NCI-H345 treated with DMSO at 0.1 percent for 48 hours (cell line): ENCODE results near the gene RPL36.
"Not testable (repeated sequence)": the region's sequence is repeated elsewhere in the genome, so short reads cannot be mapped to it uniquely, and the experiment has no call there.

Source experiments
- DNase-seq: peaks from one replicate; lab custom pipeline; 2025; ENCODE audit not compliant: unreplicated experiment; lab: John Stamatoyannopoulos, UW

RPL36 gene

DNA sequence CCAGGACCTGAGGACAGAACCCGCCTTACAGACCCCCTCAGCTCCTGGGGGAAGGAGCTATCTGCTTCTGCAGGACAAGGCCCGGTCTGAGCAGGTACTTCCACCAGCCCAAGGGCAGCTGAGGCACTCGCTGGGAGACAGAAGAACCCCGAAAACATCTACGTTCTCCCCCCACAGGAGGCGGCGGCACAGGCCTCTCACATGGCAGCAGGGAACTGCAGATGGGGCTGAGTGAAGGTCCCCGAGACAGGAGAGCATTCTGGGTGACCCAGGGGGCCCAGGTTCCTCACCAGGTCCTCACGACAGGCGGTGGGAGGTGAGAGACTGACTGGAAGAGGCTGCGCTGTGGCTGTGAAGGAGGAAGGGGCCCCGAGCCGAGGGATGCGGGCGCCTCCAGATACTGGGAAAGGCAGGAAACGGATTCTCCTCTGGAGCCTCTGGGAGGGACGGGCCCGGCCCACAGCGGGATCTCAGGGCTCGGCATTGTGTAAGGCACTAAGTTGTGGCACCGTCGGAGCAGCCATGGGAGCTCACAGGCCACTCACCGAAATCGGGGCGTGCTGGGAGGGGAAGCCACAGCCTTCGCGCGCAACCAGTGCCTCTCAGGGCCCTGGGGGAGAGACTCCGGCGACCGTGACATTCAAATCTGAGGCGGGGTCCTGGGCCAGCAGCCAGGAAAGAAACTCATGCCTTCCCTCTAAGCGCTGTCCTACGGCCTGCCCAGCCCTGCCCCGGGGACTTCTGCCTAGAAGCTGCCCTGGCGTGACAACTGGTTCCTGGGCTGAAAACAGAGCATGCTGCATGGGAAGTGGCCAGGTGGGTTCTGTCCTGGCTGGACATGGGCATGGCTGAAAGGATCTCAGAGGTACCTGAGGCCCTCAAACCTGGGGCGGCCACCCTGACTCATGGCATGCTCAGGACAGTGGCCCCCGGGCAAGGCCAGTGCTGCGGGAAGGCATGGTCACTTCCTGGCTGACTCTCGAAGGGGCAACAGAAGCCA, 14.0 kb downstream of the RPL36 start:
- no peak for DNase-seq

GRCh38 chr19:5705552-5705951, 15.5 kb downstream of the RPL36 start:
- no peak for DNase-seq

- DNase-seq = no peak
Observed at GRCh38 chr19:5706876-5707573, 16.9 kb downstream of the RPL36 start.

- DNase-seq = no peak
Observed at GRCh38 chr19:5707576-5708575, 17.8 kb downstream of the RPL36 start.

DNA sequence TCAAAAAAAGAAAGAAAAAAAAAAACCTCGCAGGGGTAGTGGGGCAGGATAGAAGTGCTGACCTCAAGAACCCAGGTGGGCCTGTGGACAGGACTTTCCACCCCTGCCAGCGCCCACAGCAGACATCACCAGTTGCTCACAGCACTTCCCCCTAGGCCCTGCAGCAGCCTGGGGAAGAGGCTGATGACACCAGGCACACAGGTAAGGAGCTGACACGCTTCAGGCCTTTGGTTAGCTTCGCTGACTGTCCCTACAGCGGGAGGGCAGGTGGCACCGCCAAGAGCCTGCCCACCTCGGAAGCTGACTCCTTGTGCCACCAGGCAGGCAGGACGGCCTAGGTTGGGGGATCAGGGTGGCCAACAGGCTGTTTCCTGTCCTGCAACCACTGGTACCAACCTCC, 20.9 kb downstream of the RPL36 start:
- DNase-seq = no peak

DNA sequence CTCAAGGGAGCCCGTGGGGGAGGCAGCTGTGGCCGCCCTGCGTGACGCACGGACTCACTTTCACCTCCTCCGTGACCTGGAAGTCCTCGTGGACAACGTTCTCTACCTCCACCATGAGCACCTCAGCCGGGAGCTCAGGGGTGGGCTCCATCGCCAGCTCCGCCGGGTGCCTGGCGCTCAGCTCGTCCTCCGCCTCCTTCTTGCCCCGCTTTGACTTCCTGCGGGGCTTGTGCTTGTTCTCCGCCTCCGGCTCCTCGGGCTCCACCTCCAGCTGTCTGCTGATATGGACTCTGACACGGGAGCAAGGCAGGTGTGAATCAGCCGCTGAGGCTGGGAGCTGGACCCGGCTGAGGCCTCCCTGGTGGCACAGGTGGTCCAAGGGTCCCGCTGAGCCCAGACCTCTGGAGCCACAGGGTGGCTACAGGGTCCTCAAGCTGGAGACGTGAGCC, 21.6 kb downstream of the RPL36 start:
- DNase-seq = no peak

GRCh38 chr19:5713228-5713627, 23.1 kb downstream of the RPL36 start:
- DNase-seq = no peak

DNA sequence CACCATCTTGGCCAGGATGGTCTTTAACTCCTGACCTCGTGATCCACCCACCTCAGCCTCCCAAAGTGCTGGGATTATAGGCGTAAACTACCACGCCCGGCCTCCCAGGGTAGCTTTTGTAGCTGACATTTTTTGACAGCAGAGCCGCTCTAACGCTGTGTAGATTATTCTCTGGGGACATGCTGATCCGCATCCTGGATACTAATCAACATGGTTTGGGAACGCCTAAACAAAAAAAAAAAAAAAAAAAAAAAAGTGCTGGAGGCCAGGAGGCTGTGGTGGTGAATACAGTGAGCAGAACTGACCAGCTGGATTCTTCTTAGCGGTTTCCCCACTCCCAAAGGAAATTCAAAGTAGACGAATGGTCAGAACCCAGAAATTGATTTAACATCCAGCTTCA, 24.7 kb downstream of the RPL36 start:
- no peak for DNase-seq

DNA sequence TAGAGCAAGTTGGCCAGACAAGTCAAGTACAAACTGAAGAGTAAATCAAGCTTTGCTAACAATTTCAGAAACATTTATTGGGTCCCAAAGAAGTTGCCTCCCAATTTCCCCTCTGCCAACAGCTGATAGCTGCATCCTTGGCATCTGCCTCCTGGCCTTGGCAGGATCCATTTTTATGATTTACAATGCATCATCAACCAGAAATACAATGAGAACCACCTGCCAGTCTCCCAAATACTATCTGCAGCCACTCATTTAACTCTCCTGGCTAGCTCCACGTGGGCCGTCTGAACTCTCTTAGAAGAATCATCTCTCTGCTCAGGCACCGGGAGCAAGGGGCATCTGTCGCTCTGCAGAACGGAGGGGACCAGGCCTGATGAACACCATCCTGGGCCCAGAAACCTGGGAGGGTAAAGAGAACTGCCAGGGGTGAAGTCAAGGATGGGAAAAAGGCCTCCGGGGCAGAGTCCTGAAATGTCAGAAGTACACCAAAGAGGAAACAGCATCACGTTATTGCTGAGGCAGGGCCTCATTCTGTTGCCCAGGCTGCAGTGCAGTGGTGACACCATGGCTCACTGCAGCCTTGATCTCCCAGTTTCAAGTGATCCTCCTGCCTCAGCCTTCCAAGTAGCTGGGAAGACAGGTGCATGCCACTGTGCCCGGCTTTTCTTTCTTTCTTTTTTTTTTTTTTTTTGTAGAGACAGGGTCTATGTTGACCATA, 27.3 kb downstream of the RPL36 start:
- DNase-seq = no peak

DNA sequence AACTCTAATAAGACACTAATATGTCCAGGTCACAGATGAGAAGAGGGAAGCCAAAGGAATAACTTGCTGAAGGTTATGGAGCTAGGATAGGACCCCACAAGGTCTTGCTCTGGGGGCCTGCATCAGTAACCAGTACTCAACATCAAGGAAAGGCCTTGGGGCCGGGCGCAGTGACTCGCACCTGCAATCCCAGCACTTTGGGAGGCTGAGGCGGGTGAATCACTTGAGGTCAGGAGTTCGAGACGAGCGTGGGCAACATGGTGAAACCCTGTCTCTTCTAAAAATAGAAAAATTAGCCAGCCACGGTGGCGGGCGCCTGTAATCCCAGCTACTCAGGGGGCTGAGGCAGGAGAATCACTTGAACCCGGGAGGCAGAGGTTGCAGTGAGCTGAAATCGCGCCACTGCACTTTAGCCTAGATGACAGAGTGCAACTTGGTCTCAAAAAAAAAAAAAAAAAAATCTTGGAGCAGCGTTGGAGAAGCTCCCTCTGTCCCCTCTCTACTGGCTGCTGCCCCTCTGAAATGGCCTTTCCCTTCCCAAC, 28.0 kb downstream of the RPL36 start:
- DNase-seq = no peak

GRCh38 chr19:5718579-5719273, 28.6 kb downstream of the RPL36 start:
- DNase-seq = no peak

- no peak for DNase-seq
Observed at GRCh38 chr19:5719274-5719960, 29.3 kb downstream of the RPL36 start.

DNA sequence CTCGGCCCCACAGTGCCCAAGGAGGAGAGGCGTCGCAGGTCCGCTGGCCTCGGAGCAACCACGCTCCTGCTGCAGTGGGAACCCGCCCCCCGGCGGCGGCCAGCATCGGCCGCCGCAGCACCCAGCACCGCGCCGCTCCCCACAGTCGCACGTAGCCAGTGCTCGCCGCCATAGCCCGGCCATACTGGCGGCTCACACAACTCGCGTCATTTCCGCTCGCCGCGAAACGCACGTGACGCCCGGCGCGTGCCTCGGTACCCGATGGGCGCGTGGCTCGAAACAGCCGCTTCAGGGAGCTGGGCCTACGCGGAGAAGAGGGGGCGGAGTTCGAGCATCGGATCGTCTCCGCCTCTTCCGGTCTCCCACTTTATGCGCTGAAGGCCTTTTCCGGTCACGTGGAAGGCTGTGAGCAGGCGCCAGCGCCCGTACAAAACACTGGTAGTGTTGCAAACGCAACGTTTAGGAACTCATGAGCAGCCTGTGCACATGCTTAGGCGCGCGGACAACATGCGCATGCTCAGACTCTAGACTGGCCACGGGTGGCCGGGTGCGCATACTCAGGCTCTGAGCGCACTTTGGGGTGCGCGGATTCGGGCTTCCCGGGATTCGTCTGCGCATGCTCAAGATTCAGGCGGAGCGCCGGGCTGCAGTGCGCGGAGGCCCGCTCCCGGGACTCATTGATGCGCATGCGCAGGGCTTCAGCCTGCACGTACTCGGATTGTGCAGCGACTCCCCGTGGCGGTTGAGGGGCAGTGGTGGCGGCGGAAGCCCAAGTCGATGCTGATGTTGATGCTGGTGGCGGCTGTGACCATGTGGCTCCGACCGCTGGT, 30.1 kb downstream of the RPL36 start, which contains the start of the genes CATSPERD and LONP1:
TSS of gene CATSPERD (plus strand) at position 677 of the 830 bp plus-strand sequence. CDS start at position 778, 101 bp downstream.
TSS of gene LONP1 (minus strand) at position 186 of the 830 bp plus-strand sequence. CDS start at position 172, 14 bp downstream.
- DNase-seq = peak; percentile 95

- DNase-seq = no peak
Observed at GRCh38 chr19:5727453-5728050, 37.5 kb downstream of the RPL36 start.

DNA sequence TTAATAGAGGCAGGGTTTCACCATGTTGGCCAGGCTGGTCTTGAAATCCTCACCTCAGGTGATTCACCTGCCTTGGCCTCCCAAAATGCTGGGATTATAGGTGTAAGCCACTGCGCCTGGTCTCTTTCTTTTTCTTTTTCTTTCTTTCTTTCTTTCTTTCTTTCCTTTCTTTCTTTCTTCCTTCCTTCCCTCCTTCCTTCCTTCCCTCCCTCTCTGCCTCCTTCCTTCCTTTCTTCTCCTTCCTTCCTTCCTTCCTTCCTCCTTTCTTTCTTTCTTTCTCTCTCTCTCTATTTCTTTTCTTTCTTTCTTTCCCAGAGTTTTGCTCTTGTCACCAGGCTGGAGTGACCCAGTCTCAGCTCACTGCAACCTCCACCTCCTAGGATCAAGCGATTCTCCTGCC, 43.1 kb downstream of the RPL36 start:
- not testable (repeated sequence) for DNase-seq

DNA sequence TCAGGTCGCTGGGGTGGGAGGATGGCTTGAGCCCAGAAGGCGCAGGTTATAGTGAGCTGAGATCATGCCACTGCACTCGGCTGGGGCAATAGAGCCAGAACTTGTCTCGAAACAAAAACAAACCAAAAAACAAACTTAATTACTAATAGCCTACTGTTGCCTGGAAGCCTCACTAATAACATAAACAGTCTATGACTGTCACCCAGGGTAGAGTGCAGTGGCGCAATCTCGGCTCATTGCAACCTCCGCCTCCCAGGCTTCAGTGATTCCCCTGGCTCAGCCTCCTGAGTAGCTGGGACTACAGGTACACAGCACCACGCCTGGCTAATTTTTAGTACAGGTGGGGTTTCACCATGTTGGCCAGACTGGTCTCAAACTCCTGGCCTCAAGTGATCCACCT, 48.3 kb downstream of the RPL36 start:
- DNase-seq = no peak
